Natural killer cell (primary cell): ENCODE results near the gene UGT1A8. TPM values are rescaled to one million over a fixed set of nuclear protein-coding genes. Genes with fewer than 3 reads are reported as not detected.
"Not testable (repeated sequence)": the region's sequence is repeated elsewhere in the genome, so short reads cannot be mapped to it uniquely, and the experiment has no call there.

ENCODE experiments used
- ATAC-seq, 3 donors: fragments of 150-1000 bp in 2 of 3; fragments of 200-7000 bp in 1 of 3; cut with Tn5 transposase; 1 replicate in 1 of 3; 2 replicates in 2 of 3; pipeline ENCODE4 v1.10.0; 2021; ENCODE audit warnings: mild to moderate bottlenecking in 2 of 3, moderate library complexity in 2 of 3
- DNase-seq, 2 donors: peaks; one replicate each; pipeline versions ENCODE4 v3.0.0 to v3.0.0-alpha.2; 2013 to 2021; ENCODE audit warnings: mixed read lengths in 1 of 2
- H3K27ac ChIP-seq: one replicate; pipeline ENCODE4 v1.5.1; 2013; ENCODE audit warnings: mild to moderate bottlenecking, low read length
- H3K27me3 ChIP-seq: one replicate; pipeline ENCODE4 v1.6.1; 2013; ENCODE audit warnings: low read length; ENCODE audit not compliant: control insufficient read depth, insufficient read depth
- H3K36me3 ChIP-seq: one replicate; pipeline ENCODE4 v1.6.1; 2013; ENCODE audit warnings: low read length; ENCODE audit not compliant: control insufficient read depth, insufficient read depth
- H3K4me1 ChIP-seq: one replicate; pipeline ENCODE4 v1.6.1; 2013; ENCODE audit warnings: low read length; ENCODE audit not compliant: control insufficient read depth, insufficient read depth
- H3K4me3 ChIP-seq: one replicate; pipeline ENCODE4 v1.5.1; 2013; ENCODE audit warnings: low read length
- H3K9me3 ChIP-seq: one replicate; pipeline ENCODE4 v1.6.1; 2013; ENCODE audit warnings: low read length; ENCODE audit not compliant: control insufficient read depth, insufficient read depth
- H3K27ac Mint-ChIP-seq, 2 donors: one replicate each; pipeline ENCODE4 v1.8.0; 2022; ENCODE audit warnings: mild to moderate bottlenecking in 2 of 2, mixed read lengths in 2 of 2, moderate library complexity in 1 of 2
- H3K27me3 Mint-ChIP-seq, 2 donors: one replicate each; pipeline ENCODE4 v1.8.0; 2022; ENCODE audit warnings: low read depth in 2 of 2, mixed read lengths in 2 of 2
- H3K36me3 Mint-ChIP-seq: one replicate; pipeline ENCODE4 v1.8.0; 2022; ENCODE audit warnings: mixed read lengths
- H3K4me1 Mint-ChIP-seq, 2 donors: one replicate each; pipeline ENCODE4 v1.8.0; 2022; ENCODE audit warnings: mixed read lengths in 2 of 2
- H3K4me3 Mint-ChIP-seq: one replicate; pipeline ENCODE4 v1.8.0; 2022; ENCODE audit warnings: mild to moderate bottlenecking, moderate library complexity, mixed read lengths
- H3K9me3 Mint-ChIP-seq, 2 donors: one replicate each; pipeline ENCODE4 v1.8.0; 2022; ENCODE audit warnings: mixed read lengths in 2 of 2
- WGBS: methylation state at CpG from one replicate; pipeline ENCODE4 v1.1.7; 2013; ENCODE audit warnings: missing lambda C conversion rate; ENCODE audit not compliant: insufficient coverage; 5-methylcytosine and 5-hydroxymethylcytosine counted together
- intact Hi-C: fragments of 100-400 bp; cut with micrococcal nuclease; formaldehyde crosslinking; loops from one replicate; pipeline ENCODE4 v1.14.2; 2022
- total RNA-seq, 4 donors: library from RNA; stranded (reverse); fragments of 120-200 nt in 1 of 4; gene quantifications; one replicate each; pipeline versions ENCODE4 v1.2.3 to v1.2.4, GENCODE V29; 2013 to 2022
- TF ChIP-seq, protein P1 (sequence below): fragments of 200-600 bp; IDR thresholded peaks from one replicate; pipeline ENCODE4 v1.8.0; 2022; ENCODE audit warnings: antibody characterized with exemption

Gene UGT1A8
- total RNA-seq, 3 donors from 2014 or later (not counting 1 experiment from before 2014, with no cell fraction given): not detected

DNA sequence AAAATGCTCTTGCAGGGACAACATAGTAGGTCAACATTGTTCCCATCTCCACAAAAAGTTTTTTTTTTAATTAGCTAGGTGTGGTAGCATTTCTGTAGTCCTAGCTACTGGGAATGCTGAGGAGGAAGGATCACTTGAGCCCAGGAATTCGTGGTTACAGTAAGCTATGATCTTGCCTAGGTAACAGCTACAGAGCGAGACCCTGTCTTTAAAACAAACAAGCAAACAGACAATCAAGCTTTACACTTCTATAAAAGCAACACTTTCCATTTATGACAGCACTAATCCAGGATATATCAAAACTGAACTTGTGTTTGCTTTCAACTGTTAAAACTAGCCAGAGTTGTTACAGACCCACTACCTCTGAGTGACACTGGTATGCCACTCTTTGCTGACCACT, 123.4 kb downstream of the UGT1A8 start:
- H3K4me3 ChIP-seq: no peak overlapping the region
- no peak for ATAC-seq
- Mint-ChIP-seq H3K4me1 (no peaks in the 10 kb centered on the region), H3K36me3 (no peaks in the 10 kb centered on the region), H3K9me3 (no peaks in the 10 kb centered on the region), H3K27ac (no peak overlapping the region), H3K27me3 (peaks cover 30 to 36% of the 10 kb centered on the region in 2 donors), H3K4me3 (no peak overlapping the region)
- H3K4me1 ChIP-seq: no peaks in the 10 kb centered on the region
- no peaks in the 10 kb centered on the region for H3K27me3 ChIP-seq
- H3K9me3 ChIP-seq: no peaks in the 10 kb centered on the region
- intact Hi-C loops: no loop called here
- WGBS: 52% methylated on average over 2 of the region's 2 CpGs
- TF ChIP-seq, protein P1, sequence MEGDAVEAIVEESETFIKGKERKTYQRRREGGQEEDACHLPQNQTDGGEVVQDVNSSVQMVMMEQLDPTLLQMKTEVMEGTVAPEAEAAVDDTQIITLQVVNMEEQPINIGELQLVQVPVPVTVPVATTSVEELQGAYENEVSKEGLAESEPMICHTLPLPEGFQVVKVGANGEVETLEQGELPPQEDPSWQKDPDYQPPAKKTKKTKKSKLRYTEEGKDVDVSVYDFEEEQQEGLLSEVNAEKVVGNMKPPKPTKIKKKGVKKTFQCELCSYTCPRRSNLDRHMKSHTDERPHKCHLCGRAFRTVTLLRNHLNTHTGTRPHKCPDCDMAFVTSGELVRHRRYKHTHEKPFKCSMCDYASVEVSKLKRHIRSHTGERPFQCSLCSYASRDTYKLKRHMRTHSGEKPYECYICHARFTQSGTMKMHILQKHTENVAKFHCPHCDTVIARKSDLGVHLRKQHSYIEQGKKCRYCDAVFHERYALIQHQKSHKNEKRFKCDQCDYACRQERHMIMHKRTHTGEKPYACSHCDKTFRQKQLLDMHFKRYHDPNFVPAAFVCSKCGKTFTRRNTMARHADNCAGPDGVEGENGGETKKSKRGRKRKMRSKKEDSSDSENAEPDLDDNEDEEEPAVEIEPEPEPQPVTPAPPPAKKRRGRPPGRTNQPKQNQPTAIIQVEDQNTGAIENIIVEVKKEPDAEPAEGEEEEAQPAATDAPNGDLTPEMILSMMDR: no peak
- DNase-seq: no peak
- no peaks in the 10 kb centered on the region for H3K36me3 ChIP-seq
- H3K27ac ChIP-seq: no peak overlapping the region

DNA sequence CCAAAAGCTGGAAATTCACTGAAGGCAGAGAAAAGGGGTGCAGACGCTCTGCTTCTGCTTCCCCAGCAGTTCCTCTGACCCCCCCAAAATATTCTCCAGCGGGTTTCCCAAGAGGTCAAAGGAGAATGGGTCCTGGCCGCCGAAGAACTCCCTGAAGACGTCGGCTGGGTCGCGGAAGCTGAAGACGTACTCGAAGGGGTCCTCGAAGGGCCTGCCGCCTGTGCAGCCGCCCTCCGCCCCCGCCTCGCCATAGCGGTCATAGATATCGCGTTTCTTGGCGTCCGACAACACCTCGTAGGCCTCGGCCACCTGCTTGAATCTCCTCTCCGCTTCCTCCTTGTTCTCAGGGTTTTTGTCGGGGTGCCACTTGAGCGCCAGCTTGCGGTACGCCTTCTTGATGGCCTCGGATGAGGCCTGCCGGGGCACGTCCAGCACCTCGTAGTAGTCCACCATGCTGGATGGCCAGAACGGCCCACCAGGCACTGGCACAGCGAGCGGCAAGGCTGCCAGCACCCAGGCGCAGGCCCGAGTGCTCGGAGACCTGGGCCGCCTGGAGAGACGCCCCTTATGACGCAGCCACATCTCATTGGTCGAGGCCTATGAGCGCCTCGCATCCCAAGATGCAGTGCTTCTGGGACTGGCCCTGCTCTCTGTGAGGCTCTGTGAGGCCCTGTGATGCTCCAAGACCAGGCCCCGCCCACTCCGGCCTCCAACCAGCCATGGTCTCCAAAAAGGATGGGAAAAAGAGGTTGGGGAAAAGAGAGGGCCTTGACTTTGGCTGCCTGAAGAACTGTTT, 126.2 kb downstream of the UGT1A8 start:
- H3K27ac ChIP-seq: no peak overlapping the region
- Mint-ChIP-seq H3K9me3 (no peaks in the 10 kb centered on the region), H3K4me3 (no peak overlapping the region), H3K27ac (no peak overlapping the region), H3K27me3 (peaks cover 24 to 46% of the 10 kb centered on the region in 2 donors), H3K4me1 (no peaks in the 10 kb centered on the region), H3K36me3 (no peaks in the 10 kb centered on the region)
- no peaks in the 10 kb centered on the region for H3K4me1 ChIP-seq
- ATAC-seq (no peak), DNase-seq (no peak)
- no peaks in the 10 kb centered on the region for H3K9me3 ChIP-seq
- H3K36me3 ChIP-seq: no peaks in the 10 kb centered on the region
- TF ChIP-seq, protein P1: no peak
- H3K4me3 ChIP-seq: no peak overlapping the region
- WGBS: 94% methylated on average over 43 of the region's 46 CpGs
- intact Hi-C loops: no loop called here
- H3K27me3 ChIP-seq: no peaks in the 10 kb centered on the region

DNA sequence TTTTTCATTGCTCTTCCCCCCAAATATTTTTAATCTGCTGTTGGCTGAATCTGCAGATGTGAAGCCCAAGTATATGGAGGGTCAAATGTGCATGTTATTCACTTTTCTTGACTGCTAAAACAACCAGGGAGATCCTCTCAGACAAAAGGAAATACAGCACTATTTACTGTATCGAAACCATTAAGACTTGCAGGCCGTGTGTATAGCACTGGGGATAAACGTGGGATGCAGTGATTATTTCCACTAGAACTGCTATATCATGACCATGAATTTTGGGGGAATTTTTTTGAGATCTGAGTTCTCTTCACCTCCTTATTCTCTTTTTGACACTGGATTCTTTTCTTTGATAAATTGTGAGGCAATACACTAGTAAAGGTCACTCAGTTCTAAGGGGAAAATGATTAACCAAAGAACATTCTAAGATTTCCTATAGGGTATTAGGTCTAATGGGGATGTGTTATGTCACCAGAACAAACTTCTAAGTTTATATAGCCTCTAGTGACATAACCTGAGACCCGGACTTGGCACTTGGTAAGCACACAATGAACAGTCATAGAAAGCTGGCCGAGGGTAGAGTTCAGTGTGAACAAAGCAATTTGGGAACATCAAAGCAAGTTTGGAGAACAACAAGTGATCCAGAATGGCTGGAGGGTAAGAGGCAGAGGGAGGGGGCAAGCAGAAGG, 127.8 kb downstream of the UGT1A8 start:
- H3K4me3 ChIP-seq: no peak overlapping the region
- ATAC-seq: no peak
- H3K27me3 ChIP-seq: no peaks in the 10 kb centered on the region
- Mint-ChIP-seq H3K36me3 (peaks cover 7% of the 10 kb centered on the region), H3K4me3 (no peak overlapping the region), H3K27me3 (peaks cover 27 to 48% of the 10 kb centered on the region in 2 donors), H3K9me3 (no peaks in the 10 kb centered on the region), H3K27ac (no peak overlapping the region), H3K4me1 (no peaks in the 10 kb centered on the region)
- 82% methylated on average over 4 of the region's 5 CpGs for WGBS
- no peak overlapping the region for H3K27ac ChIP-seq
- no peaks in the 10 kb centered on the region for H3K4me1 ChIP-seq
- H3K9me3 ChIP-seq: no peaks in the 10 kb centered on the region
- TF ChIP-seq, protein P1: no peak
- intact Hi-C loops: no loop called here
- H3K36me3 ChIP-seq: no peaks in the 10 kb centered on the region
- no peak for DNase-seq

DNA sequence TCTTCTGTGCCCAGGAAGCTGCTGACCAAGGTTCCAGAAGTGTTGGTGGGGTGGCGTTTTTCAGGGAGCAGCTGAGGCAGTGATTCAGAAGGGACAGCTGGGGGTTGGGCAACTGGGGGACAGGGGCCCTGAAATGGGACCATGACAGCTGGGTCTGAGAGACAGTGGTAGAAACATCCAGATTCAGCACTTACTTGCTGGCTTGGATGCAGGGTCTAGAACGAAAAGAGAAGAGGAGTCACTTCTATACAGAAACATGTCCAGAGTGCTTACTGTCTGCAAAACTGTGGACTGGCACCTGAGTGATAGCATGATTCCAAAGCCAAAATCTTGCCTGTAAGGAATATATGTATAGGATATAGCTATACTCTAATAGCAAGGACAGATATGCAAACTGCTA, 128.4 kb downstream of the UGT1A8 start:
- H3K9me3 Mint-ChIP-seq, intact Hi-C loops, H3K4me3 Mint-ChIP-seq, H3K9me3 ChIP-seq, H3K4me1 ChIP-seq, DNase-seq, H3K4me1 Mint-ChIP-seq, H3K27me3 ChIP-seq, H3K27ac Mint-ChIP-seq, H3K4me3 ChIP-seq, ATAC-seq, H3K36me3 ChIP-seq, H3K36me3 Mint-ChIP-seq, H3K27ac ChIP-seq: not testable (repeated sequence)
- WGBS: 68% methylated on average over 2 of the region's 2 CpGs
- peaks cover 25 to 43% of the 10 kb centered on the region in 2 donors for H3K27me3 Mint-ChIP-seq
